Sciatic nerve (tissue), 2 donors: Measurements from ENCODE around the gene PCTP. TPM values are rescaled to one million over a fixed set of nuclear protein-coding genes. Genes with fewer than 3 reads are reported as not detected.

Experiments
- ATAC-seq: fragments of 200-7000 bp; cut with Tn5 transposase; one replicate; pipeline ENCODE4 v1.9.1; 2020; ENCODE audit warnings: mild to moderate bottlenecking, moderate library complexity
- DNase-seq: peaks from one replicate; pipeline ENCODE4 v3.0.0-alpha.2; 2020; ENCODE audit warnings: low spot score
- intact Hi-C: fragments of 100-400 bp; cut with DNase I; formaldehyde crosslinking; loops from one replicate; pipeline ENCODE4 v1.14.2; 2022
- total RNA-seq: library from RNA; stranded (reverse); fragmentation: NEBNext Ultra II Directional; extraction: Animal tissue kit (Norgen Biotek cat#: 25700); gene quantifications from one replicate; pipeline ENCODE4 v1.2.1, GENCODE V29; 2021
- donor health status: DM: no; HTN: no; CAD: no.
- donor health status: DM: no; HTN: no; CAD: no.

PCTP gene
- total RNA-seq, 1 donor from 2014 or later: 20.3 TPM

- DNase-seq (no peak), ATAC-seq (no peak)
- intact Hi-C loops: no loop called here
Observed at GRCh38 chr17:55822028-55822427, 71.2 kb downstream of the PCTP start.

- ATAC-seq (no peak), DNase-seq (no peak)
- intact Hi-C loops: no loop called here
Observed at GRCh38 chr17:55825213-55825612, 74.4 kb downstream of the PCTP start.

Other genes starting within 250 kb of the PCTP start
- gene SMIM36, start 239.6 kb upstream of the PCTP start, total RNA-seq: not detected
- gene TMEM100, start 28.2 kb upstream of the PCTP start, total RNA-seq: 13.5 TPM